GM21737 (cell line): ENCODE measurements around the gene GARIN3.
"Not testable (repeated sequence)": the region's sequence is repeated elsewhere in the genome, so short reads cannot be mapped to it uniquely, and the experiment has no call there.

Experiments
- ATAC-seq: cut with Tn5 transposase; IDR thresholded peaks from one replicate; pipeline ENCODE4 v1.9.1; 2021; ENCODE audit warnings: mild to moderate bottlenecking, moderate library complexity; ENCODE audit not compliant: unreplicated experiment

GARIN3 gene

DNA sequence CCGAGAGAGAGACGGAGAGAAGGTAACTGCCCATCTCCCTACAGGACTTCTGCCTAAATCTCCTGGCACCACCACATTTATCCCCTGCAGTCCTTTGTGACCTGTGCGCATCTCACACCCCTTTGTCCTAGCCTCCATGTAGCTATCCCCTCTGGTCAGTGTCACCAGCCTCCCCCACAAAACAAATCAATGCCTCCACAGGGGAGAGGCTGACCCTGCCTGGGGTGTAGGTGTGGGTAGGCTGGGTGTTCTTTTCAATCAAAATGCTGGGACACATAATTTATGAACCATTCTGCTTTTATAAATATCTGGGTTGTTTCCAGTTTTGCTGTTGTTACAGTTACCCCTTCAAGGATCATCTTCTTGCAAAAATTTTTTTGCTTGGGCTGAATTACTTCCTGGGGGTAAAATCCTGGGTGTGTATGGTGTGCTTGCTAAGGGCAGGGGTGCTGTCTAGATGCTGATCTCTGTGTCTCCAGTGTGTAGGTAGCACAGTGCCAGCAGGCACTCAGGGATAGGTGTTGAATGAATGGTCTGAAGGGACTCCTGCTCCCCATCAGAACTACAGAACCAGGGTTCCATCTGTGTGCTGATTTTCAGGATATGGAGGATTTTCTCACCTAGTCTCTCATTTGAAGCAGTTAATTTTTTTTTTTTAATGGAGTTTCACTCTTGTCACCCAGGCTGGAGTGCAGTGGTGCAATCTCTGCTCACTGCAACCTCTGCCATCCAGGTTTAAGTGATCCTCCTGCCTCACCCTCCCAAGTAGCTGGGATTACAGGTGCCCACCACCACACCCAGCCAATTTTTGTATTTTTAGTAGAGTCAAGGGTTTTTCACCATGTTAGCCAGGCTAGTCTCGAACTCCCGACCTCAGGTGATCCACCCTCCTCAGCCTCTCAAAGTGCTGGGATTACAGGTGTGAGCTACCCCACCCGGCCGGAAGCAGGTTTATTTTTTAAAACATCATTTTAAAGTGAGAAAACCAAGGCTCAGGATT, at the start of gene GARIN3:
GARIN3 (minus strand) TSS at position 51 of the 1,000 bp plus-strand sequence. CDS start 96 bp downstream, outside the sequence.
- no peak for ATAC-seq

DNA sequence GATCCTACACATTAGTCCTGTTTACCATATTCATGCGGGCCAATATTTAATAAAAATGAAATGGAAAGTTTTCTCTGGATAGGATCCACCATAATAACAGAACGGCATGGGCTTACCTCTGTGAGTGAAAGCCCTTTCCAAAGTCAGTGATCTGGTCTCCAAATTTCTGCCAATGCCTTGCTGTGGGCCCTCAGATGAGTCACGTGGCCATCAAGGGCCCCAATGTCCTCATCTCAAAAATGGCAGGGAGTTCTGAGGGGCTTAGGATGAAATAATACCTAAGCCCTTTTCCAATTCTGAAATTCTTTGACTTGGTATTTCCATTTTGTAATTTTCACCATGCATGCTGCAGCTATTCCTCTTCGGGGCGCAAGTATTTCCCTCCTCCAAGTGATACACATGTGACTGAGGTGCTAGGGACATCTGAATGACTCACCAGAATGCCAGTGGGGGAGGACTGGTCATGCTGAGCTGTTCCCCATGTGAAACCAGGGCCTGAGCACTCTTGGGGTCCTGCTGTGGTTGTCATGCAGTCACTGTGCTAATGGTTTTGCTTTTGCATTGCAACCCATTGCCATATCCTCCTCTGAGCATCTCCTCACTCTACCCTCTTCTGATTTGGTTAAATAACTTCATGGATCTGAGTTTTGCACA, 49.6 kb upstream of the GARIN3 start:
- no peak for ATAC-seq

DNA sequence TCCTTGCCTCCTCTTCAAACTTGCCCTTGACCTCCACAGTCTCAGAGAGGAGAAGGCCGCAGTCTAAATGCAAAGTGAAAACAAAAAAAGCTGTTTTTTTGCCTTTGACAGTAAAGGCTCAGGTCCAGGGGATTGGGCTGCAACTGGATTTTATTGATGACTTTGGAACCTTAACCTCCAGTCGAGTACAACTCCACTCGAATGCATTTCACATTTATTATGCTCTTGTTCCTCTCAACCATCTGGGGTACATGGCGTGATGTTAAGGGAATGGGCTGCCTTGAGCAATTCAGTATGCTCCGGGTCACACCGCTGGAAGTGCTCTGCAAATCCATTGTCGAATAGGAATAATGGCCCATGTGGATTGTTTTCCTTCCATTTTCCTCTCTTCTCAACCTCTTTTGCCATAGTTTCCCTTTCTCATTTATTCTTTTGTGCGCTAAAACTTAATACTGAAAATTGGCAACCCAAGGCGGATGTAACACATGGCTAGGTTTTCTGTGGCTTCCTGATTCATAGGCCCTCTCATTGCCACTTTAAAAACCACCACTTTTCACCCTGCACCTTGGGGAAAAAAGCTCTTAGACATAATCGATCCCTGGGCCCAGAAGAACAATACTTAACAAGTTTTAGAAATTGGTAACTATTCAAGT, 48.9 kb upstream of the GARIN3 start:
- ATAC-seq, result peak; percentile 48

DNA sequence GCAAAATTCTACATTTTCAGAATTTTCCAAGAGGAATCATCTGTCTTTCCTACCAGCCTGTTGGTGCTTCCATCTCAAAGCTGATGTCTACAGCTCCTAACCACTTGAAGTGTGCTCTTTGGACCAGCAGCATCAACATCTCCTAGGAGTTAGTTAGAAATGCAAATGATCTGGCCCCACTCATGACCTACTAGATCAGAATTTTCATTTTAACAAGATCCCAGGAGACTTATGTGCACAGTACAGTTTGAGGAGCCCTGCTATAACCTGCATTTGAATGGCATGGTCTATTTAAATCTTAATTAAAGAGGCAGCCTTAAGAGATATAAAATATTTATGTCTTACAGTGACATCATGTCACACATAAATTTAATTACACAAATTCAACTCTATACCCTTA, 48.4 kb upstream of the GARIN3 start:
- ATAC-seq, result no peak

DNA sequence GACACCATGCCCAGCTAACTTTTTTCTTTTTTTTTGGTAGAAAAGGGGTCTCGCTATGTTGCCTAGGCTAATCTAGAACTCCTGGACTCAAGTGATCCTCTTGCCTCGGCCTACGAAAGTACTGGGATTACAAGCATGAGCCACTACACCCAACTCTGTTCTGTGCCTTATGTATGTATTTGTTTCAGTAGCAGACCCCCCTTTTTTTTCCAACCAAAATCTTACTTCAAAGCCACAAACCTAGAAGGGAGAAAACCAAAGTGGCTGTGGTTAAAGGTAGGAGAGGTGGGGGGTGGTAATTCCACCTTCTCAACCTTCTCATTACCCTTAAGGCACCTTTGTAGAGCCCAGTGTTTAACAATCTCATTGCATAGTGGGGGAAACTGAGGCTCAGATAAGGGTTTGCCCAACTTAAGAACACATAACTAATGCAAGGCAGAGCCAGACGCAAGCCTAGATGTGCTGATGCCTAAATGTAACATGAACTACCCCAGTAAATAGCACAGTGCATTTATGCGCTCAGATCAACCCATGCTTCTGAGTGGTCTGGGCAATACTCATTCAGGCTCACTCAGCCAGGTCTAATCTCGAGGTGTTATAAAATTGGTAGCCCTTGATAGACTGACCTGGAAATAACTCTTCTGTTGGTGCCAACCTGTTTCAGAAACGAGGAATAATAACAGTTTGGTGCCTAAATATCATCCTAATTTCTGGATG, 47.6 kb upstream of the GARIN3 start:
- ATAC-seq, result no peak

DNA sequence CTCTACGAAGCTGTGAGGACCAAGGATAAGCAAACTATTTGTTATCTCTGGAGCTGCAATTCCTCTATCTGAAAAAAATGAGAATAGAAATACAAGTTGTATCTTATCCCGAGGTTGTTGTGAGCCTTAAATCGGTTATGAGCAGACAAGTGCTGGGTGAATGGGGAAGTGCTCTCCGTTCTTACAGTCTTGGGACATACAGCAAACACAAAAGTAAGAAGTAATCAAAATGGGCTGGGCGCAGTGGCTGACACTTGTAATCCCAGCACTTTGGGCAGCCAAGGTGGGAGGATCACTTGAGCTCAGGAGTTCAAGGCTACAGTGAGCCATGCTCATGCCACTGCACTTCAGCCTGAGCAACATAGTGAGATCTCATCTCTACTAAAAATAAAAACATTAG, 46.2 kb upstream of the GARIN3 start:
- no peak for ATAC-seq

DNA sequence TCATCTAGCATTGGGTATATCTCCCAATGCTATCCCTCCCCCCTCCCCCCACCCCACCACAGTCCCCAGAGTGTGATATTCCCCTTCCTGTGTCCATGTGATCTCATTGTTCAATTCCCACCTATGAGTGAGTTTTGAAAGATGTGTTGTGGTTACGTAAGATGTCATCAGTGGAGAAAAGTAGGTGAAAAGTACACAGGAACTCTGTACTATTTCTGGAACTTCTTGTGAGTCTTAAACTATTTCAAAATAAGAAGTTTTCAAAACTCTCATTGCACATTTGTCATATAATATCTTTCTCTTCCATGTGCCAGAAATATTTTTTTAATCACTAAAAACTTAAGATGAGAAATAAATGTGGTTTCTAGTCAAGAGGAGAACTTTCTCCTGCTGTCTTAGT, 44.6 kb upstream of the GARIN3 start:
- ATAC-seq, result not testable (repeated sequence)

DNA sequence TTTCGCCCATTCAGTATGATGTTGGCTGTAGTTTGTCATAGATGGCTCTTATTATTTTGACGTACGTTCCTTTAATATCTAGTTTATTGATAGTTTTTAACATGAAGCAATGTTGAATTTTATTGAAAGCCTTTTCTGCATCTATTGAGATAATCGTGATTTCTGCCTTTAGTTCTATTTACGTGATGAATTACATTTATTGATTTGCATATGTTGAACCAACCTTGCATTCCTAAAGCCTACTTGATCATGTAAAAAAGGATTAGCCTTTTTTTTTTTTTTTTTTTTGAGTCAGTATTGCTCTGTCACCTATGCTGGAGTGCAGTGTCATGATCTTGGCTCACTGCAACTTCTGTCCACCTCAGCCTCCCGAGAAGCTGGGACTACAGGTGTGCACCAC, 39.6 kb upstream of the GARIN3 start:
- no peak for ATAC-seq

DNA sequence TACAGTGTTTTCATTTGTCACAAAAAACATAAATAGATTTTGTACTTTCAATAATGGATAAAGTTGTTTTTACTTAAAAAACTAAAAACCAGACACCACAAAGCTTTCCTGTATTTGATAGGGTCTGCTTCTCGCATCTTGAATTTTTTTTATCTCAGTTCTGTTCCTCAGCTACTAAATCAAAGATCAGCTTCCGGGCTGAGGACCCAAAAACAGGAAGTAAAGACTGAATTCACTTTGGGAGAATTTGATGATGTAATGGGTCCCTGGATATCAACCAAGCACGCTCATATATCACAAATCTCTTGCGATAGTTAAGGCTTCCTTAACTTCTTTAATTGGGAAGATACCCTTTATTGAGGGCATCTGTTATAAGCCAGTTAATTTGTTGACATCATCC, 38.7 kb upstream of the GARIN3 start:
- no peak for ATAC-seq

DNA sequence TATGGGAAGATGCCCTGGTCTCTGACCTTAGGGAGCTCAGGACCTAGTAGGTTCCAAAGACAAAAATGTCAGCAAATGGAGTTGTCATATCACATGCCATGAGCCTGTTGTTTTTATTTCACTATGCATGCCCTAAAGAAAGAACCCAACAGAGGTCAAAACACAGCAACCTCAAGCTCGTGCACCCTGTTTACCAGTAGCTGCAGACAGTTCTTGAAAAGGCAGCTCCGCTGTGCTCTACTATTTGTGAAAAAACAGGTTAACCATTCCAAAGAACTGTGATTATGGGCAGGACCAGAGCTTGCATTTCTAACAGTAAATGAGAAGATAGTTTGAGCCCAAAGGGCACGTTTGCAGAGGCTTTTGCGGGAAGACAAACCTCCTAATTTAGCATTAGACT, 37.4 kb upstream of the GARIN3 start:
- no peak for ATAC-seq

DNA sequence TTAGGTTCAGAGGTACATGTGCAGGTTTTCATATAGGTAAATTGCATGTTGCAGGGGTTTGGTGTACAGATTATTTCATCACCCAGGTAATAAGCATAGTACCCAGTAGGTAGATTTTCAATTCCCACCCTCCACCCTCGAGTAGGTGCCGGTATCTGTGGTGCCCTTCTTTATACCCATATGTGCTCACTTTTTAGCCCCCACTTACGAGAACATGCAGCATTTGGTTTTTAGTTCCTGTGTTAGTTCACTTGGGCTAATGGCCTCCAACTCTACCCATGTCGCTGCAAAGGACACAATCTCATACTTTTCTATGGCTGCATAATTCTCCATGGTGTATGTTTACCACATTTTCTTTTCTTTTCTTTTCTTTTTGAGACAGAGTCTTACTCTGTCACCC, 35.8 kb upstream of the GARIN3 start:
- no peak for ATAC-seq

DNA sequence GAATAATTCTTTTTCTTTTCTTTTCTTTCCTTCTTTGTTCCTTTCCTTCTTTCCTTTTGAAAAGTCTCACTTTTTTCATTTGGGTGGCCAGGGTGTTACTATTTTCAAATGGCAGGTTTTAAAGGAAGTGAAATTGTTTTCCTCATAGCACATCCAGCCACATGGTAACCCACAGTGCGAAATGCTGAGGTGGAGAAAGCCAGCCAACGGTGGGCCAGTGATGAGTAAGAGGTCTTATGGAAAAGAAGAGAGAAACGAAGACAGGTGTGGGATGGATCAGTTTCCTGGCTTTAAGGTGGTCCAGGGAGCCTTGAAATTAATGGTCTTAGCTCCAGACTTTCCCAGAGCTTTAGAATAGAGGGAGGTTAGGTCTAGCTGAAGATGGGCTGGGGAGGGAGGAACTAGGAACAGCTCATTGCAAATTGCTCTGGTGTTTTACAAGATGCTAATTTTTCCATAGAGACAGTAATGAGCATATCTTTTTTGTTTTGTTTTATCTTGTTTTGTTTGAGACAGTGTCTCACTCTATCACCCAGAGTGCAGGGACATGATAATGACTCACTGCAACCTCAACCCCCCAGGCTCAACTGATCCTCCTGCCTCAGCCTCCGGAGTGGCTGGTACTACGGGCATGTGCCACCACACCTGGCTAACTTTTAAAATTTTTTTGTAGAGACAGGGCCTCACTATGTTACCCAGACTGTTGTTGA, 32.4 kb upstream of the GARIN3 start:
- no peak for ATAC-seq

DNA sequence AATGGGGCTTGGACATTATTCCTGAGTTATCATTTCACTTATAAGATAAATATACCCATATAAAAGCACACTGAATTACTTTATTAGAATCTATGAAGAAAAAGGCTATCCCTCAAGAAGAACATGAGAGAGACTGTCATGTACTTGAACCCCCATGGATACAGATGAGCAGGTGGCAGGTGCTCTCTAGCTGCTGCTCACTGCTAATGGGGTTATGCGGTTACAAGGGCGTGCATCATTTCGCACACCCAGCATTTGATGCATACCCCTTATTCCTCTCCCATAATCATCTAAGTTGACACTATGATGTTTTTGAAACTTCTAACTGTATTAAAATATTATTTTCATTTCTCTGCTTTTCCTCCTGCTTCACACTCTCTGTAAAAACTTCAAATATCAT, 31.0 kb upstream of the GARIN3 start:
- no peak for ATAC-seq

DNA sequence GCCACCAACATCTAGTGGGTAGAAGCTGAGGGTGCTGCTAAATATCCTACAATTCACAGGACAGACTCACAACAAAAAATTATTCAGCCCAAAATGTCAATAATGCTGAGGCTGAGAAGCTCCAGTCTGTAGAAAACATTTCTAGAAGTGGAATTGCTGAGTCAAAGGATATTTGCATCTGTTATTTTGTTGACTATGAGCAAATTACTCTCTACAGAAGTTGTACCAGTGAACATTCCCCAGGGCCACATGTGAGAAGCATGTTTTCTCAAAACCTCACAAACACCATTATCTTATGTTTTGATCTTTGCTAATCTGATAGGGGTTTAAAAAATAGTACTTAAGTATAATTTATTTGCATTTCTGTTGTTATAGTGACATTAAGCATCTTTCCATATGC, 30.0 kb upstream of the GARIN3 start:
- ATAC-seq, result no peak

DNA sequence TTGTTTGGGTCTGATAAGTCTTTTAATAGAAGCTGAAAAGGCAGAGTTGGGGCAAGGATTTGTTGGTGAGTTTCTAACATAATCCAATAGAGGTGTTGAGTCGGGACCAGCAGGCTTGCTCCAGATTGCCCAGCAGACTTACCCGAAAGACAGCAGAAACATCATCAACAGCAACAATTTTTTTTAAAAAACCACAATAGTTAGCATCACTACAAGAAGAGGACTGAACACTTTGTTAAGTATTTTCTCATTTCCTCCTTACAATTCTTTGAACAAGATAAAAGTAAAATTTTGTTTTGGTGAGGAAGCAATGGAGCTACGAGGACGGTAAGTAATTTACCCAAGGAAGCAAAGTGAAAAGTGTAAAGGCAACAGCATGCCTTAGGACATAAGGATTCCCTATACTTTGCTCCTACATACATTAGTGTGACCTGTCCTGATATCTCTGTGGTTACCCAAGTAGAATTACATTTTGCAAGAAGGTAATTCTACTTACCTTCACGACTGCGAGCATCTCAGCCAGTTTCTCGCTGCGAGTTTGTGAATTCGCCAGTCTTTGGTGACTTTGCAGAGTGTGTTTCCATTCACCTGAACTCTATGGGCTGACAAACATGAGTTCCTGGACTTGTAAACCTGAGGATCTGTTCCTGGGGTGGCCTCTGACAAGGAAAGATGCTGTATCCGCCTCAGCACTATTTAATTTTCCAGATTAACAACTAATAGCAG, 27.8 kb upstream of the GARIN3 start:
- no peak for ATAC-seq

DNA sequence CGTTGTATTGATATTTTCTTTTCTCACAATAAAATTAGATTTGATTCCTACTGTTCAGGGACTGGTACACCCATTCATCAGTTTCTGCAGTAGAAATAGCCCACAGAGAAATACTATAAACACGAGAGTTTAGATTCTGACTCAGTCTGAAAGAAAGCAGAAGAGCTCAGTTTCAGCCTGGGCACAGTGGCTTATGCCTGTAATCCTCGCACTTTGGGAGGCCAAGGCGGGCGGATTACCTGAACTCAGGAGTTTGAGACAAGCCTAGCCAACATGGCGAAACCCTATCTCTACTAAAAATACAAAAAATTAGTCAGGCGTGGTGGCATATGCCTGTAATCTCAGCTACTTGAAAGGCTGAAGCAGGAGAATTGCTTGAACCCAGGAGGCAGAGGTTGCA, 23.2 kb upstream of the GARIN3 start:
- ATAC-seq, result no peak

DNA sequence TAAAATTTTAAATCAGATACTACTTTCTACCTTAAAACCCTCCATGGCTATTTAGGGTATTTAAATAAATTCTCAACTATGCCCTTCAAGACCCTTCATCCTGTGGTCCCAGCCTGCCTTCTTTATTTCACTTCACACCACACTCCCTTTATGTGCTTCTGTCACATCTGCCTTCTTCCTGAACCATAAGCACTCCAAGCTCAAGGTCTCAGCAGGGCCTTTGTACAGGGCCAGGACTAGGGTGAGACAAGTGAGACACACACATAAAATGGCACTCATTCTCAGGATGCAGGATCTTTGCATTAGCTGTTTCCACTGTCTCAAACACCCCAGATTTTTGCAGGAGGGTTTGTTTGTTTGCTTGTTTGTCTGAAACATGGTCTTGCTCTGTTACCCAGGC, 22.2 kb upstream of the GARIN3 start:
- ATAC-seq, result no peak

DNA sequence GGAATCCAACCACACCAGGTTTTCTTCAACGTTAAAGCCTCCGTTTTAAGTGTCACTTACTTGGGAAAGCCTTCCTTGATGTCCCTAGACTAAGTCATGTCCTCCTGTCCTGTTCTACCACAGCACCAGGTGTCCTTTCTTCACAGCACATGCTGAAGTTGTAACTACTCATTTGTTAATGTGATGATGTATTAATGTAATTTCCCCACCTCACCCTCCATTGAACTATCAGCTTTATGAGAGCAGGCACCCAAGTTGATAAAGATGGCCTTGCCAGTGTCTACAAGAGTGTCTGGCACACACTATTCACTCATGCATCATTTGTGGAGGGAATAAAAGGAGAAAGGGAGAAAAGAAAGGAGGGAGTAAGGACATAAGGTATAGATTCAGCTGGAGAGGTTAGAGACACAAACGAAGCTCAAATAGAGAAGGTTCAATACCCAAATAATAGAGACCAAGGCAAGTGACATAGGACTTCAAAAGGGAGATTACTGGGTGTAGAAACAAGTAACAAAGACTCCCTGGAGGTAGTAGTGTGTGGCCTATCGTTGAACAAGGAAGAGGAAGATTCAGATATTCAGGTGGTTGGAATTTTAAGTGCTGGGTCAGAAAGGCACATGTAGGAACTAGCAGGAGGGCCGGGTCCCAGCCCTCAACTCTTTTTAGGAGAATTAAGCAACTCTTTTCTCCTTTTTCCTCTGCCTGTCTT, 21.1 kb upstream of the GARIN3 start:
- no peak for ATAC-seq
